Measurements from ENCODE around the gene MYO15B.

The MYO15B gene

DNA sequence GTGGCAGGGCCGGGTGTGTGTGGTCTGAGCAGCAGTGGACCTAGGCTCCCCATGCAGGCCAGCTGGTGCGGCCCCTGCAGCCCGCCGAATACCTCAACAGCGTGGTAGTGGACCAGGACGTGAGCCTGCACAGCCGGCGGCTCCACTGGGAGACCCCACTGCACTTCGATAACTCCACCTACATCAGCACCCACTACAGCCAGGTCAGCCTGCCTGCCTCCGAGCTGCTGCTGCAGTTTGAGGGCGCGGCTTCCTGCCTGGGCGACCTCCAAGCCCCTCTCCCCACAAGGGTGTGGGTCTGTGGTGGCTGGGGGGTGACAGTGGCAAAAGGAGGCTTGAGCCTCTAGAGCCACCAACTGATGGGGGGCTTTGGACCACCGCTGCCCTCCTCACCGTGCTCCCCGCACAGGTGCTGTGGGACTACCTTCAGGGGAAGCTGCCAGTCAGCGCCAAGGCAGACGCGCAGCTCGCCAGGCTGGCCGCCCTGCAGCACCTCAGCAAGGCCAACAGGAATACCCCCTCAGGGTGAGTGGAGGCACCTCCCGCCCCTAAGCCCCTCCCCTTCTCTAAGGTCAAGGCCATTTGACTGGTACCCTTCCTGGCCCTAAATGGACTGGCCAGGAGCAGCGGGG, 37.2 kb downstream of the MYO15B start:
- no peak overlapping the region for H3K4me3 ChIP-seq (ENCODE audit: low read length)
- no peak for TF ChIP-seq ZNF274 (IDR thresholded peaks at IDR 0.05; ENCODE audit: low read depth, low read length)

DNA sequence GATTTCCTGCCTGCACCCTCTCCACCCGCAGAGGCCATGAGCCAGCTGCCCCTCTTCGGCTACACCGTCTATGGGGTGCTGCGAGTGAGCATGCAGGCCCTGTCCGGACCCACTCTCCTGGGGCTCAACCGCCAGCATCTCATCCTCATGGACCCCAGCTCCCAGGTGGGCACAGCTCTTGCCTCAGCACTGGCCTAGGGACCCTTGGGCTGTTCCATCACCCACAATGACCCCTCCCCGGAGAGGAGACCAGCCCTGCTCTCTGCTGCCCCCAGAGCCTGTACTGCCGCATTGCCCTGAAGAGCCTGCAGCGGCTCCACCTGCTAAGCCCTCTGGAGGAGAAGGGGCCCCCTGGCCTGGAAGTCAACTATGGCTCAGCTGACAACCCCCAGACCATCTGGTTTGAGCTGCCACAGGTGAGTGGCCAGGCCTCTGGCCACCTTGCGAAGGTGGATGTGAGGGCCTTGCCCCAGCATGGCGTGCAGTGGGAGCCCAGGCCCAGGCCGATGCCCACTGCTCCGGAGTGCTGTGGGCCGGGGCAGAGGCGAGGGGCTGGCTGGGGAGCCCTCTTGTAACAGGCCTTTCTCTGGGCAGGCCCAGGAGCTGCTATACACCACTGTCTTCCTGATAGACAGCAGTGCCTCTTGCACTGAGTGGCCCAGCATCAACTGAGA, 38.4 kb downstream of the MYO15B start:
- no peak overlapping the region for H3K4me3 ChIP-seq (ENCODE audit: low read length)
- no peak for TF ChIP-seq ZNF274 (IDR thresholded peaks at IDR 0.05; ENCODE audit: low read depth, low read length)

DNA sequence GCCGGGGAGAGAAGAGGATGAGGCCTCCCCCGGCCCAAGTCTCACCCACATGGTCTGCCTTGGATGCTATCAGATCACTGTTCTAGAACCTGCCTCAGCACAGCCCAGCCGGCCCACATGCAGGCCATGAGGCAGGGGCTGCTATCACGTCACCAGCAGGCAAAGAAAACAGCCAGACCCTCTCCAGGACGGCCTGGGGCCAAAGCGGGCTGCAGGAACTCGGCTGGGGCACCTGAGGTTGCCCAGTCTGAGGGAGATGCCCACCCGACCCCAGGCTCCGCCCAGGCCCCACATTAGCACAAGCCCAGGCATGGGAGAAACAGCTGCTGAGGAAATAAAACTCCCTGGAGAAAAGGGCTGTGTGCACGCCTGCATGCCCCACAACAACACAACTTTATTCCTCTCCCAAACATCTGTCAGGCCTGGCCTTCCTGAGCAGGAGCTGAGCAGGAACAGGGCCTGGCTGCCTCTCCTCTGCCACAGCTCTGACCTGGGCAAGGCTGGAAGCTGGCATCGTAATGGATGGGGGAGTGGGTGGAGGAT, 39.0 kb downstream of the MYO15B start:
- no peak overlapping the region for H3K4me3 ChIP-seq (ENCODE audit: low read length)
- no peak for TF ChIP-seq ZNF274 (IDR thresholded peaks at IDR 0.05; ENCODE audit: low read depth, low read length)

DNA sequence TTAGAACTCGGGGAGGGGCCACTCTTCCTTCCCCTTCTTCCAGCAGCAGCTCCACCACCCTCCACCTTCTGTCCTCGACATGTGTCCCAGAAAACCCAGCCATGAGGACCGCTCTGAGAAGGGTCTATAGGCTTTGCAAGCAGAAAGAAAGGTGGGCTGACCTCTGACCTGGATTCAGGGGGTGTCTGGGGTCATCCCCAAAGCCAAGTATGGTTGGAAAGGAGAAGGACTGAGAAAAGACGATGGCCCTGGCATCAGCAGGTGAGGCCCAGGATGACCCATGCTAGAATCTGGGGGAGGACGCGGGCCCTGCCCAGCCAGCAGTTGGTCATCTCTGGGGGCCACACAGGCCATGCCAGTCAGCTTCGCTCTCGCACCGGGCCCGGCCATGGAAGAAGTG, 39.5 kb downstream of the MYO15B start:
- TF ChIP-seq ZNF274 (IDR thresholded peaks at IDR 0.05; ENCODE audit: low read depth, low read length), result no peak

DNA sequence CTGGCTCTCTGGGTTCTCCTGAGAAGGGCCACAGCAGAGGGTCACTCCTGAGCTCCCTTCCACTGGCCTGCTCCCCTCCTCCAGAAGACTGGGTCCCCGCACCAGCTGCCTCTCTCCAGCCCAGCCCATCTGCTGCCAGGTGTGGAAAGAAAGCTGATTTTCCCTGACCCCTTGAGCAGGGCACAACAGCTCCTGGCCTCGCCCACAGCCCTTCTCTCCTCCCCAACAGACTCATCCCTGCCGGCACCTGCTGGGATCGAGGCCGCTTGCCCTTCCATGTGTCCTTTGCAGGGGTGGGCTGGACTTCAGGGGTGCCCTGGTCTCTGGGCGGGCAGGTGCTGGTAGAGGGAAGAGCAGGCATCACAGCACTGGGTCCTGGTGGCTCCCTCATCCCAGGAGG, 40.8 kb downstream of the MYO15B start:
- no peak overlapping the region for H3K4me3 ChIP-seq (ENCODE audit: low read length)
- no peak for TF ChIP-seq ZNF274 (IDR thresholded peaks at IDR 0.05; ENCODE audit: low read depth, low read length)

More for the DNA sequence above, 39.5 kb downstream of the MYO15B start:
- no peak overlapping the region for H3K4me3 ChIP-seq (ENCODE audit: low read length)

DNA sequence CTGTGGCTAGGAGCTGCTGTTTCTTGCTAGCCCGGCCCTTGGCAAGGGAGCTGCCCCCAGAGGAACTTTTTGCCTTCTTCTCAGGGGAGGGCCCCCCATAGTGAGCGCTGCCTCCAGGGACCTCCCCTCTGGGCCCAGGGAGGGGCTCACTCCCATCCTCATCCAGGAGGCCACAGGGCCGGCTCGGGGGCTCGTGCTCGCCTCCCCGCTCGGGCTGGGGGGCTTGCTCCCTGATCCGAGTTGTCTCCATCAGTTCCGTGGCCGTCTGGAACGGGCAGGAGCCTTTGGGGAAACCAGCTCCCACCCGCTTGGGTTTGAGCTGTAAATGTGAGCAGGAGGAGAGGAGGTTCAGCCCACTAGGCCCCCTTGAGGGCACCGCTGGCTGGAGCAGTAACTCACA, 41.6 kb downstream of the MYO15B start:
- no peak for TF ChIP-seq ZNF274 (IDR thresholded peaks at IDR 0.05; ENCODE audit: low read depth, low read length)
- no peak overlapping the region for H3K4me3 ChIP-seq (ENCODE audit: low read length)

DNA sequence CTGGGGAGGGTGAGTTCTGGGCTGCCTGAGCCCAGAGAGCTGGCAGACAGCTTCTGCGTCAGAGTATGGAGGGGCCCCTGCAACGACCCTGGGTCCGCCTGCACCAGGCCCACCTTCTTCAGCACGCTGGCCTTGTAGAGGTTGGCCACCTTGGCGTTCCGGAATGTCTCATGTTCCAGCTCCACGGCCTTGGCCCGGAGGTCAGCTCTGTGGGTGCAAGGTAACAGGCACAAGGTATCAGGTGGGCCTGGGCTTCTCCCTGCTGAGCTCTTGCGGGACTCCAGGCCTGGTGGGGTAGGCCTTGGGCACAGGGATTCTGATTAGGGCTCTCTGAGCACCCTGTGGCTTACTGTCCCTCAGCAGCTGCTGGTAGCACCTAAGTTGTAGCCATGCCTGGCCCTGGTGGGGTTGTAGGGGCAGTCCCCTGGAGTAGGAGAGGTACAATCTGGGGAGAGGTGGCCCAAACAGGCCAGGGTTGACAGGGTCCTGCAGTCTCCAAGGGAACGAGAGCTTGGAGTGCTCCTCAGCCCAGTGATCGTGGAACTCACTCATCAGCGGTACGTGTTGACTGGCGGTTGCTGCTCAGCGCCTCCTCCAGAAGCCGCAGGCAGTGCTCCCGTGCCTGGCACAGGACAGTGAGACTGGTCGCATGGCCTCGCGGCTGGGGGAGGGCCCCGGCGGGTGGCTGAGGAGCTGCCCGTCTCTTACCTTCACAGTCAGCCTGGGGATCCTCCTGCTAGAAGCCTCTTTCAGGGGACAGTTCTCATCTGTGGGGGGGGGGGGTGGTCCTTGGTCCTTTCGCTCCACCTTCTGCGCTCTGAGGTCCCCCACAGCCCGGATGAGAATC, 42.7 kb downstream of the MYO15B start:
- H3K4me3 ChIP-seq (ENCODE audit: low read length), result no peak overlapping the region
- TF ChIP-seq ZNF274 (IDR thresholded peaks at IDR 0.05; ENCODE audit: low read depth, low read length), result no peak

DNA sequence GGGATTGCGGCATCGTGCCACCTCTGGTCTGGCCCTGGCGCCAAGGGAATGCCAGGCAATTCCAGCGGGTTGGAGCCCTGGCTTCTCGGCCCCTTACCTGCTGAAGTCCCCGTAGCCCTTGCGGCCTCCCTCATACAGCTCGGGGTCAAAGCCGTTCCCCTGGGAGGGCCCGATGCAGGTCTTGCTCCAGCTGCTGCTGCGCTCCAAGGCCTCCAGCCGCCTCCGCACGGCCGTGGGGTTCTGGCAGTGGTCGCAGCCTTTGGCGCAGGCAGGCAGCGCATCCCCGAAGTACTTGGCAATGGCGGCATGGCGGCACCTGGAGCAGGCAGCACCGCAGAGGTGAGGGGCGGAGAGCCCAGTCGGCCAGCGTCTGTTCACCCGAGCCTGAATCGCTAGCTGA, 43.8 kb downstream of the MYO15B start:
- no peak for TF ChIP-seq ZNF274 (IDR thresholded peaks at IDR 0.05; ENCODE audit: low read depth, low read length)
- no peak overlapping the region for H3K4me3 ChIP-seq (ENCODE audit: low read length)

DNA sequence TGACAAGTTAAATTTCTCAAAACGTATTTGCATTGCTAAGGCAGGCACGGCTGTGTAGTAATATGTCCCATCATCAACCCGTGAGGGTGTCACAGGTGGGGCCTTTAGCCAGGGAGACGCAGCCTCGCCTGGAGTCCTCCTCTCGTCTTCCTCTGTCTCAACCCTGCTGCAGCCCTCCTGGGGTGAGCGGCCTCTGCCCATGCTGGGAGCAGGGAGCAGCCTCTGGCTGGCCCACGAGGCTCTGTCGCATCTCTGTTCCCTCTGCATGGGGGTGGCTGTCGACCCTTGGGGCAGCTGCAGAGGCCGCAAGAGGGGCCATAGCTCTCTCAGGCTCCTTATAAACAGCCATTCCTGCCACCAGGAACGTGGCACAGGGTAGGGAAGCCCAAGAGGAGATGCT, 44.8 kb downstream of the MYO15B start:
- H3K4me3 ChIP-seq (ENCODE audit: low read length), result no peak overlapping the region
- TF ChIP-seq ZNF274 (IDR thresholded peaks at IDR 0.05; ENCODE audit: low read depth, low read length), result no peak

DNA sequence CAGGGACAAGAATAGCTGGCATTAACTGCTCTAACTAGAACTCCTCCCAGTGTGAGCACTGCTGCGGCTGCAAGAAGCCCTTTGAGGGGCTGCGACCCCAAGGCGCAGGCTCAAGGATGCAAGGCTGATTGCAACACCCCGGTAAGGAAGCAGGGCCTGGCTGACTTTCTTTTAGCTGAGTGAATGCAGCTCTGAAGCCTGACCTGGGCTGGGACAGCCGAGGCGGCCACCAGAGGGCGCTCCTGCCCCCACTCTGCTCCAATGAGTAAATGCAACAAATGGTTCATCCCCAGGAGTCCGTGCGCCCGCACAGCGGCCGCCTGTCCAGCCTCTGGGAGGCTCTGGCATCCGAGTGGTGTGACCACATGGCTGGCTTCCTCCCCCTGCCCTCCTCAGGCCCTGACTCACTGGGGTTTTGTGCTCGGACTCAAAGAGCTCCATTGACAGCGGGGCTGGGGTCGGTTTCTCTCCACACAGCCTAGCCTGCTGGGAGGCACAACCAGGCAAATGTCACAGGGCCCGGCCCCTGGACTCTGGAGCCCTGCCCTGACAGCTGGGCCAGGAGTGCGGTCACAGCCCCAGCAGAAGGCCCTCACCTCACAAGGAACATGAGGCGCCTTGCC, 45.4 kb downstream of the MYO15B start, which contains the start of gene SMIM5:
Gene SMIM5, plus strand, starts transcription at position 572 of the 623 bp plus-strand sequence. CDS start 6,768 bp downstream, outside the sequence.
- H3K4me3 ChIP-seq (ENCODE audit: low read length), result no peak within 1 kb of the TSS

DNA sequence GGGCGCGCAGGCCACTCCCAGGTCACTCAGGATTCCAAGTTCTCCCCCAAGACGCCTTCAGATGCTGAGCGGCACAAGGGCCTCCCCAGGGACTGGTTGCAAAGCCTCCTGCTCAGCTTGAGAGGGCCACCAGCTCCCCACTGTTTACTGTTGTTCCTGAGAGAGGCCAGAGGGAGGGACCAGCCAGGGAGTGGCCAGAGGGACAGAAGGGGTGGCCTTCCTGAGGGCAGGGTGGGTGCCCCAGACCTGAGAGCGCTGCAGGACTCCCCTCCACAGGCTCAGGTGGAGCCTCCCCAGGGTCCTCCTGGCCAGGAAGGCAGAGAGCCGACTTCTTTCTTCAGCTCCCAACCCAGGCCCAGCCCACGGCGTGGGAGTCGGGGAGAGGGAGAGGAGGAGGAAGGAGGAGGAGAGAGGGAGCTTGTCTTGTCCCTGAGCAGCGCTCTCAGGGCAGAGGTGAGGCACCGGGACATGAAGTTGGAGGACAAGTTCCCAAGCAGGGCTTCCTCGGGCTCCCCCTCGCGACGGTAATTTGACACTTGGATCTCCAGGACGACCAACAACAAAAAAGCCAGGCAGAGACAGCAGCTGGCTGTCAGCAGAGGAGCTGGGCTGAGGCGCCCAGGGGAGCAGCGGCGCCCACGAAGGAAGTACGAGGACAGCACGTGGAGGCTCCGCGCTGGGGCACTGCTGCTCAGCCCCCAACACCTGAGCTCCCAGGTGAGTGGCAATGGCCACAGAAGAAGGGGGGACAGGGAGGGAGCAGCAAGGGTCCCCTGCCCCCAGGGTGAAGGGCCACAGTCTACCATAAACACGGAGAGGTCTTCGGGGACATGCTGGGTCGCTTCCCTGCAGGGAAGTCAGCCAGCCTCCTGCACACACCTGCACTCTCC, 46.1 kb downstream of the MYO15B start:
- no peak overlapping the region for H3K4me3 ChIP-seq (ENCODE audit: low read length)
- TF ChIP-seq ZNF274 (IDR thresholded peaks at IDR 0.05; ENCODE audit: low read depth, low read length), result no peak

More for the DNA sequence above, 45.4 kb downstream of the MYO15B start, which contains the start of gene SMIM5:
- no peak for TF ChIP-seq ZNF274 (IDR thresholded peaks at IDR 0.05; ENCODE audit: low read depth, low read length)

DNA sequence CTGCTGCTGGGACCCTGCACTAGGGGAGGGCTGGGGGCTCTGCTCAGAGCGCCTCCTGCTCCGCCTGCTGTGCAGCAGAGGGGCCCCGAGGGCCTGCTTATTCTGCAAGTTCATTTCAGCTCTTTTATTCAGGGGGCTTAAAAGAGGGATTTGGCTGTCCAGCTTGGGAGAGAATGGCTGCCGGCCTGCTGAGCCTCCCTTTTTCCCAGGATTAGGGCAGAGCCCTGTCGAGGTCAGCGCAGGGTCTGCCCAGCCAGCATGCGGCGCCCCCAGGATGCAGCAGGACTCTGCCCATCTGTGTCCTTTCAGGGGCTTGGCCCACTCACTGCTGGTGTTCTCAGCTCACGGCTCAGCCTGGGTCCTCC, 46.8 kb downstream of the MYO15B start:
- H3K4me3 ChIP-seq (ENCODE audit: low read length), result no peak overlapping the region
- no peak for TF ChIP-seq ZNF274 (IDR thresholded peaks at IDR 0.05; ENCODE audit: low read depth, low read length)

All from GM08714 (cell line).